Muscle of arm (tissue), 12 donors: ENCODE data around the gene TASP1. TPM values are rescaled to one million over a fixed set of nuclear protein-coding genes. Genes with fewer than 3 reads are reported as not detected.

Experiments
- DNase-seq: peaks from one replicate; pipeline ENCODE4 v3.0.0-alpha.2; 2013
- polyA plus RNA-seq, 12 donors: library from polyadenylated mRNA; unstranded; fragments of 120-200 nt; gene quantifications; one replicate each; pipeline ENCODE4 v1.2.1, GENCODE V29; 2013; ENCODE audit not compliant: insufficient read length in 12 of 12

The TASP1 gene
- polyA plus RNA-seq, 12 donors, result 5.8 to 15.7 (median 7.4) TPM; not detected in 1

GRCh38 chr20:13353261-13353945 is 285.3 kb downstream of the TASP1 start:
- no peak for DNase-seq

- DNase-seq, result no peak
Measured at GRCh38 chr20:13349235-13349604, 289.5 kb downstream of the TASP1 start.

- peak; percentile 10 for DNase-seq
Measured at GRCh38 chr20:13348311-13349234, 290.2 kb downstream of the TASP1 start.

DNA sequence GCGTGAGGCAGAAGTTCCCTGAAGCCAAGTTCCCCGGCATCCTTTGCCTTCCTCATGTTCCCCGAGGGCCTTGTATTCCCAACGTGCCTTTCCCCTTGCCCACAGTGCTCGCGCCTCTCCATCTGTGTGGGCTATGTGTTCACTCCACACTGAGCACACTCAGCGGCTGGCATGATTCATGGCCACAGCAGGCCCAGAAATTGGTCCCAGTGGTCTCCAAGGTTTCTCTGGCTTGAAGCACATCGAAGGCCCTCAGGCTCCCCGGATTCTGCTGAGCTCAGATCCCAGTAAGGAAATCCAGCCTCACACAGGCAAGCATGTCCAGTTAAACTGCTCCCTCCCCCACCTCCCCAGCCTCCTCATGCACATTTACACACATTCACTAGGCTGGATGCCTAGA is 294.1 kb downstream of the TASP1 start:
- DNase-seq, result peak; percentile 6

GRCh38 chr20:13342469-13343242 is 296.1 kb downstream of the TASP1 start:
- DNase-seq, result no peak

- DNase-seq, result no peak
Measured at GRCh38 chr20:13341737-13342393, 296.9 kb downstream of the TASP1 start.

DNA sequence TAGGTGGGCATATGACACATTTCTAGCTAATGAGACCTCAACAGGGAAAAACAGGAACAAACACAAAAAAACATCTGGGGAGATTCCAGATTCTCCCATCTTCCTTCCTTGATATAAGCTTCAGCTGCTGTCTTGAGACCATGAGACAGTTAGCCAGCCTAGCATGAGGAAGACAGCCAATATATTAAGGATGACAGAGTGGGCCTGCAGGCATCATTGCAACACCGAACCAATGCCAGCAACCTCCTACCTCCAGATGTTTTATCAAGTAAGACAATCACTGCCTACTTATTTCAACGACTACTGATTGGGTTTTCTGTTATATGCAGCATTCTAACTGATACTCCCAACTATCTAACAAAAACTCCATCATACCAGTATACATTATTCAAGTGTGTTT is 298.6 kb downstream of the TASP1 start:
- no peak for DNase-seq

Other genes with a start within 250 kb of the TASP1 start
- 10 to 100 TPM in 11 of 12 donors, not detected in 1; 13.9 to 26.7 (median 18.3) TPM for gene ESF1, start 146.0 kb upstream of the TASP1 start, polyA plus RNA-seq
- gene NDUFAF5, start 146.1 kb upstream of the TASP1 start, polyA plus RNA-seq, result 10 to 100 TPM in 11 of 12 donors, not detected in 1; 16.5 to 35.9 (median 20.5) TPM